Fibroblast of the aortic adventitia (primary cell): Measurements from ENCODE around the gene PTCHD1. TPM values are rescaled to one million over a fixed set of nuclear protein-coding genes. Genes with fewer than 3 reads are reported as not detected.
A peak's percentile ranks its signal among the peaks of the same experiment; 100 is the strongest.

Source experiments
- DNase-seq: peaks from one replicate; pipeline ENCODE4 v3.0.0-alpha.2; 2010; ENCODE audit warnings: low read depth
- H3K4me3 ChIP-seq: 2 replicates; pipeline ENCODE4 v1.5.1; 2011; ENCODE audit warnings: low read depth, mild to moderate bottlenecking, control low read depth, low read length, moderate library complexity
- total RNA-seq: library from RNA; depleted of rRNA; stranded (reverse); fragments of >200 nt; gene quantifications from 2 replicates; pipeline ENCODE4 v1.2.3, GENCODE V29; 2012; ENCODE audit warnings: low replicate concordance
- TF ChIP-seq, protein P1 (sequence below): IDR thresholded peaks from 2 replicates; pipeline ENCODE4 v1.5.1; 2011; ENCODE audit warnings: mild to moderate bottlenecking, low read length, control low read depth, inconsistent platforms; ENCODE audit not compliant: insufficient read depth

PTCHD1 gene
- total RNA-seq, 1 donor: under 0.01 TPM

DNA sequence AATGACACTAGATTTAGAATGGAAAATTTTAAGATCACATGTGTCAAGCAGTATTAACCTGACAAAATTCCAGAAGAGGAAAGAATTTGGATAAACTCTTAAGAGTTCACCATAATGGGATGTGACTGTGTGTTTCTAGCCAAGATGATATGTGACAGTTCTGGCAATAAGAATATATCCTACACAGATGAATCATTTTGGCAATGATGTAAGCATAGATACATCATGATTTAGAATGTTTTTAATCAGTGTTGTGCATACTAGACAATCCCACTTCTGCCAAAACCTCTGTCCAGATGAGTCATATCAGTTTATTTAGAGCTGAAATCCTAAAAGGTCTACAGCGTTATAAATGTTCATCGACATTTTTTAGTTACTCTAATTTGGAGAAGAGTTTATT lies 48.8 kb downstream of the PTCHD1 start:
- H3K4me3 ChIP-seq: no peak overlapping the region
- DNase-seq: peak; percentile 69
- TF ChIP-seq, protein P1, sequence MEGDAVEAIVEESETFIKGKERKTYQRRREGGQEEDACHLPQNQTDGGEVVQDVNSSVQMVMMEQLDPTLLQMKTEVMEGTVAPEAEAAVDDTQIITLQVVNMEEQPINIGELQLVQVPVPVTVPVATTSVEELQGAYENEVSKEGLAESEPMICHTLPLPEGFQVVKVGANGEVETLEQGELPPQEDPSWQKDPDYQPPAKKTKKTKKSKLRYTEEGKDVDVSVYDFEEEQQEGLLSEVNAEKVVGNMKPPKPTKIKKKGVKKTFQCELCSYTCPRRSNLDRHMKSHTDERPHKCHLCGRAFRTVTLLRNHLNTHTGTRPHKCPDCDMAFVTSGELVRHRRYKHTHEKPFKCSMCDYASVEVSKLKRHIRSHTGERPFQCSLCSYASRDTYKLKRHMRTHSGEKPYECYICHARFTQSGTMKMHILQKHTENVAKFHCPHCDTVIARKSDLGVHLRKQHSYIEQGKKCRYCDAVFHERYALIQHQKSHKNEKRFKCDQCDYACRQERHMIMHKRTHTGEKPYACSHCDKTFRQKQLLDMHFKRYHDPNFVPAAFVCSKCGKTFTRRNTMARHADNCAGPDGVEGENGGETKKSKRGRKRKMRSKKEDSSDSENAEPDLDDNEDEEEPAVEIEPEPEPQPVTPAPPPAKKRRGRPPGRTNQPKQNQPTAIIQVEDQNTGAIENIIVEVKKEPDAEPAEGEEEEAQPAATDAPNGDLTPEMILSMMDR: no peak

GRCh38 chrX:23385242-23385641 lies 50.6 kb downstream of the PTCHD1 start:
- no peak overlapping the region for H3K4me3 ChIP-seq
- no peak for DNase-seq
- TF ChIP-seq, protein P1: no peak

GRCh38 chrX:23386260-23386659 lies 51.6 kb downstream of the PTCHD1 start:
- TF ChIP-seq, protein P1: no peak
- DNase-seq: no peak

GRCh38 chrX:23386726-23387125 lies 52.1 kb downstream of the PTCHD1 start:
- no peak for DNase-seq
- TF ChIP-seq, protein P1: no peak
- H3K4me3 ChIP-seq: no peak overlapping the region

More at GRCh38 chrX:23386260-23386659, 51.6 kb downstream of the PTCHD1 start:
- no peak overlapping the region for H3K4me3 ChIP-seq

GRCh38 chrX:23387550-23388184 lies 53.0 kb downstream of the PTCHD1 start:
- no peak for DNase-seq
- TF ChIP-seq, protein P1: no peak
- H3K4me3 ChIP-seq: no peak overlapping the region

DNA sequence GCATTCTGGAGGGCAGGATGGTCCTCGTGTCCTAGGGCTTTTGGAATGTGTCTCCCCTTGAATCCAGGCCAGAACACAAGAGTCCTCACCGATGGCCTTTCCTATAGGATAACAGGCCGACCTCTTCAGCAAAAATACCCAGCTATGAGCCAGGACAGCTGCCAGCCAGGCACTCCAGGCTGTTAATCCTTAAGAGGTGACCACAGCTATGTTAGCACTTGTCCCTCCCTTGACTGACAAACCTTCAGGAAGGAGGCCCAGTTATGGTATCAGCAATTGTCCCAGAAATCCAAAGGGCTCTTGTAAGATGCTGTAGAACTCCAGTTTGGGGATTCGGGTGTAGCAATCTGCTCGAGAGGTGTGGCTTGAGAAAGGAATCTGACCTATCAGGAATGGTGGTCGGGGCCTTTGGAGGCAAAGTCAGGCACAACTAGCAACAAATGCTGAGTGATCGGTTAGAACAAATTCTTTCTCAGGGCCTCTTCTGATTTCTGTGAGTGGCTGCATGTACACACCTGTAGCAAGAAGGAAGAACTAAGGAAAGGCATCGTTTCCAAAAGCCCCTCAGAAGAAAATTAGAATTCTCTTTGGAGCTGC lies 54.6 kb downstream of the PTCHD1 start:
- H3K4me3 ChIP-seq: no peak overlapping the region
- no peak for DNase-seq
- TF ChIP-seq, protein P1: no peak

GRCh38 chrX:23390979-23391378 lies 56.3 kb downstream of the PTCHD1 start:
- TF ChIP-seq, protein P1: no peak
- no peak for DNase-seq
- H3K4me3 ChIP-seq: no peak overlapping the region
